Activated CD4-positive, alpha-beta T cell treated with anti-CD3 and anti-CD28 coated beads for 48 hours (primary cell): ENCODE measurements around the gene GRM7.

Experiments
- DNase-seq: peaks from one replicate; pipeline ENCODE4 v3.0.0-alpha.2; 2020

Gene GRM7

DNA sequence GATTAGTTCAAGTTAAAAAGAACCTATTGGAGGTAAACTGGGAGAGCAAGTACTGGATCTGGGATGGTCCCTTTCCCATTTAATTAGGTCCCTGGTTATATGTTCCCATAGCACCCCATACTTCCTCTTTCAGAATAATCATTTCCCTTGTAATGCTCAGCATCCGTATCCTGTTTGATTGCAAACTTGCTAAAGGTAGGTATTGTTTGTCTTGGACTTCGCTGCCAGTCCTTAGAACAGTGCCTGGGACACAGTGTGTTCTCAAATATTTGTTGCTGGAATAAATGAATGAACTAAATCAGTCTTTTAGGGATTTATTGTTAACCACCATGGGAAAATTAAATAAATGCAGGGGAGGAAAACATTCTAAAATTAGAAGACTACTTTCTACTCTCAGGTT is 299.8 kb downstream of the GRM7 start:
- DNase-seq = no peak

- DNase-seq = no peak
Observed at GRCh38 chr3:7166460-7166859, 305.5 kb downstream of the GRM7 start.

- DNase-seq = no peak
Observed at GRCh38 chr3:7171493-7171892, 310.6 kb downstream of the GRM7 start.

- DNase-seq = no peak
Observed at GRCh38 chr3:7172996-7173395, 312.1 kb downstream of the GRM7 start.

- no peak for DNase-seq
Observed at GRCh38 chr3:7188551-7188950, 327.6 kb downstream of the GRM7 start.

GRCh38 chr3:7190095-7190494 is 329.2 kb downstream of the GRM7 start:
- no peak for DNase-seq

DNA sequence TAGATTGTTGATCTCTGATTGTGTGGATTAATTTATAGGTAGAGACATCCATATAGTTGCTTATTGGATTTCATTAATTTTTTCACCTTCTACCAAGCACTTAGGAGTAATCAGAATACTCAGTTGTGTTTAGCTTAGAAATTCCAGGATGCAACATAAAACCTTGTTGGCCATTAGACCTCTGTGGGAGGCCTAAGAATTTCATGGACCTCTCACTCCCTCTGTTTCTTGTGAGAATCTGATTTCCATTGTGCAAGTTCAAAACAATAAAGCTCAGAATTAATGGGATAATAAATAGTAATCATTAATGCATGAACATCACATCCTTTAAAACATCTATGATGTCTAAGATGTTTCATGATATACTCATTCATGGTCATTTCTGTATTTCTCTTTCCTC is 332.4 kb downstream of the GRM7 start:
- DNase-seq = no peak

DNA sequence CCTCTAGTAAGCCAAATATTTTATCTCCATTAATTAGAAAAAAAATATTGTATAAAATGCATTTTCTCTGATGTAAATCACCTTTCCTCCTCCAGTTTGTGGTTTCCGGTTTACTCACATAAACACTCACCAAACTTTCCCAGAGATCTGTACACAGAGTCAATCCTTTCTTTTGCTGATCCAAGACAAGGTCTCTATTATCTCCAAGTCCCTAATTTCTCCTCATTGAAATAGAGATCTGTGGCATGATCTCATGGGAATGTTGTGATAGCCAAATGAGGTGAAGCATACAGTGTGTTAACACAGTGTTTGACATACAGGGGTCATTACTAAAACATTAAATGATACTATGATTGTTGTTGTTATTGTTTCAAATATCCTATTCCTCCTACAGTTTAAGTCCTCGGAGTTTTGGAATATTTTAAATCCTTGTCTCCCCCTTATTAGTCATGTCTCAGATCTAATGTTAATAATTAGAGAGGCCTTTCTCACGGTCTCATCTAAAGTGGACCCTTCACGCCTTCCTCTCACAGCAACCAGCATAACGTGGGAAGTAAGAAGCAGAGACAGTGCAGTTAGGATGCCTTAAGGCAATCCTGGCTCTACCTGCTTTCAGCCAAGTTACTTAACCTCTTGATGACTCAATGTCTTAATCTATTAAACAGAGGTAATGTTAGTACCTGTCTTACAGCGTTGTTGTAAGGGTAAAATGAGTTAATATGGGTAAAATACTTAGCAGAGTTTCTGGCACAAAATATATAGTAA is 333.3 kb downstream of the GRM7 start:
- no peak for DNase-seq

DNA sequence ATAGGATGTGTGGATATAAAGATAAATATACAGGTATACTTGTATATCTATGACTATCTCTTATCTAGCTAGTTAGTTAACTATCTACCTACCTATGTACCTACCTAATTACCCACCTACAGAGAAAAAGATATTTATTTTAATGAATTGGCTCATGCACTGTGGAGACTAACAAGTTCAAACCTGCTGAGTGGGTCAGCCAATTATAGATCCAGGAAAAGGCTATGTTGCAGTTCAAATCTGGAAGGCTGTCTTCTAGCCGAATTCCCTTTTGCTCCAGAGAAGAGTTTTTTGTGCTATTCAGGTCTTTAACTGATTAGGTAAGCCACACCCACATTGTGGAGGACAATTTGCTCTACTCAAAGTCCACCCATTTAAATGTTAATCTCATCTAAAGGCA is 335.0 kb downstream of the GRM7 start:
- DNase-seq = no peak

GRCh38 chr3:7201784-7202183 is 340.9 kb downstream of the GRM7 start:
- no peak for DNase-seq

DNA sequence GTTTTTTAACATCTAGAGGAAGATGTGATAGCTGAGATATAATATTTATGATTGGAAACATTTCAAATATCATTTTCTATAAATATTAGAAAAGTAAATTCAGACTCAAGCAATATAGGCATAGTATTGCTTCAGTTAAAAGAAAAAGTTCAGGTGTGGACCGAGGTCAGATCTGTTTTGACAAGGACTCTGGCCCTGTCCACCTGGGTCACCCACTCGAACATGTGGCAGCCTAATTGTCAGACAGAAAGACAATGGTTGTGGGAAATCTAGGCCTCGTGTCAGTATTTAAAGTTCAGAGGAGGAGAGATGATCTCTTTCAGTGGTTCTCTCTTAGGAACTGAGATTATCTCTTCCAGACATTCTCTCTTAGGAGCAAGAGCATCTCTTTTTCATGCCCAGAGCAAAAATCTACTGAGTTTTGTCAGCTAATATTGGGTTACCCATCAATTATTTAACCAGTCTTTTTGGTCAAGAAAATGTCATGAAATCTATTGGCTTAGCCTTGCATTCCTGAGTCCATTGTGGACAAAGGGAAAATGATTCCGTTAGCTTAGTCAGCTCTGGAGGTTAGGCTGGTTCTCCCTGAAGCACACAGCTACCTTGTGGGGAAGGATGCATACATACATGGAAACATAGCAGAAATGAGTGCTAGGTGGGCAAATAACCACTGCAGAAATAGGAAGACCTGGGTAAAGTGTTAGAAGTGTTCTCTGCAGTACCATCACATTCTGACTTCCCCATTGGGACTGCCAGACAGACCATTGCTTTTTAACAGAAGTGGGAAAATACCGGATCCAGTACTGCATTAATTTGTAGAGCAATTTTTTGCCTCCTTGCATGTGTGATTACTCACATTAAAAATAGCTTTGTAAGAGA is 343.3 kb downstream of the GRM7 start:
- no peak for DNase-seq

DNA sequence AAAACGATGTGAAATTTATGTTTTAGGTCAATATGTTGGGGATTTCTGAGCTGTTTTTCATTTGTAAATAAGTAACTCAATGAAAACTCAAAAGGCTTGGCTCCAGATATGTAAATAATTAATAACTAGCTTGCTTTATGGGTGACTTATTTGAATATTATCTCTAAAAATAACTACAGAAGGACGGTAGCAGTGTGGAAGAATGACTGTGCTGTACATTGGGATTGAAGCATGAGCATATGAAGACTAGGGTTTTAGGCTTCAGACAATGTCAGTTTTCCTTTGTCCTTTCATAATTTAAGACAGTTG is 343.9 kb downstream of the GRM7 start:
- DNase-seq = no peak

DNA sequence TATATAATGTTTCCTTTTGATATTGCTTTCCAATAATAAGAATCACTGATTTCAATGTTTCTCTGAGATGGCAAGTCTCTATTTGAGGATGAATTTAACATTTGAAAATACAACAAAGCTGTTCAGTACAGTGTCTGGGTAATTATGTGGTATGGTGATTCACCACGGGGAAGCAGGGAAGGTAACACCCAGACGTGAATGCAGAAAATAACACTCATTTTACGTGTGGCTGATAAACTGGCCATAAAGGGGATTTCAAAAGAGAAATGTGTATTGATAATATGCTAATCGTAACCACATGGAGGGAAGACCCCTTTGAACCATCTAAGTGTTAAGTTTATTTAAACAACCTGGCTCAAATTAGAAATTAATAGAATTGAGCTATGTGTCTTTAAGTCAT is 344.6 kb downstream of the GRM7 start:
- no peak for DNase-seq

DNA sequence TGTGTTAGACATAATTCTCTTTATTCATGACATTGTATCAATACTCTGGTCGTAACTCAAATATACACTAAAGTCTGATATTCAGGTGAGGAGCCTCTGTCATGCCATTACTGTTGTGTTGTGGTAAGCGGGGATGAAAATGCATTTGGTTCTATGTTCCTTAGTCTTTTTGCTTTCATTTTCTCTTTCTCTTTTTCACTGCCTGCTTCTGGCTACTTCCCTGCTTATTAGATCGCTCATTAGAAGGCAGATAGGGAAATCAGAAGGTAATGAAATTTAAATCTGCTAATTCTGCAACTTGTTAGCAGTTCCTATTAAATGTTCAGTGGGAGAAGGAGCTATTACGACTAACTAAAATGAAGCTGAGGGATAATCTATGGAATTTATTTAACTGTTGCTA is 345.0 kb downstream of the GRM7 start:
- no peak for DNase-seq

DNA sequence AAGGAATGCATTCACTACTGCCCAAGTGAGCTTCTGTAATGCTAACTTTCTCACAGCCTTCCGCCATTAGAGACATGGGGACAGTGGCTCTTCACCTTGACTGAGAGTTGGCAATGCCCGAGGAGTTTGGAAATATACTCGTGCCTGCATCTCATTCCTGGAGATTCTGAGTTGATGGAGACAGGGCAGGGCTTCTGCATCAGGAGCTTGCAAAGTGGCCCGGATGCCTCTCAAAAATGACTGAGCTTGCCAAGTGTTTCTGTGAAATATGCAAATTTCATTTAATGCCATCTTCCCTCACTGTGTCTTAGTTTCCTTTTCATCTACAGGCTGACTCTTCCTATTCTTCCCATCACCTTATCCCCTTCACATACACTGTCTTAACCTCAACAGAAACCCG is 346.2 kb downstream of the GRM7 start:
- no peak for DNase-seq

- no peak for DNase-seq
Observed at GRCh38 chr3:7207928-7208327, 347.0 kb downstream of the GRM7 start.

DNA sequence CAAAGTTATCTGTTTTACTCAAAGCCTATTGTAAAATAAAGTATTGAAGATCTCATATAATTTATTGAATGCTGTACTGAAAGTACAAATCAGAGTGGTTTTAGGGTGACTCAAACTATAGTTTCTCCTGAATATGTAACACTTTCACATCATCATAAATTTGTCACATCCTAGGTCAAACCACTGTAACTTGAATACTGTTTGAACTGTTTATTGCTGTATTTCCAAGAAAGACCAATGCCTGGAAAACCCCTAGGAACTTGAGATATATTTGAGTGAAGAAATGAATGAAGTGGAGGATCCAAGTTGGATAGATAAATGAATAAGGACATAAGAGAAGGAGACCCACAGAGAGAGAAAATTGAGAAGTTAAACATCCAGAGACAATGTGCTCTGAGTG is 348.2 kb downstream of the GRM7 start:
- DNase-seq = no peak

DNA sequence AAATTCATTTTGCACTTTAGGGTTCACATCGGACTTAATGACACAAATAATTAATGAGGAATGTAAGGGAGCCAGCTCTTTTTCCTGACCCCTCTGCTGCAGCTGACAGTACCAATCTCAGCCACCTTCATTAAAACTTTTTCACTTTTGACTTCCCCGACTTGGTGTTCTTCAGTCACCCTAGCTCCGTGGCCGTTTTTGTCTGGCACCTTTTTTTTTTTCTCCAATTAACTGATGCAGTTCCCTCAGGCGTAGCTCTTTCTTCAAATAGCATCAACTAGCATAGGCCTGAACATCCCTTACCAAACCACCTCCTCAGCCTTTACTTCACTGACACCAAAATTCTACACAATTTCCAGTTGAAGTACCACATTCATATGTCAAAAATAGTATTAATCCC is 350.8 kb downstream of the GRM7 start:
- no peak for DNase-seq

DNA sequence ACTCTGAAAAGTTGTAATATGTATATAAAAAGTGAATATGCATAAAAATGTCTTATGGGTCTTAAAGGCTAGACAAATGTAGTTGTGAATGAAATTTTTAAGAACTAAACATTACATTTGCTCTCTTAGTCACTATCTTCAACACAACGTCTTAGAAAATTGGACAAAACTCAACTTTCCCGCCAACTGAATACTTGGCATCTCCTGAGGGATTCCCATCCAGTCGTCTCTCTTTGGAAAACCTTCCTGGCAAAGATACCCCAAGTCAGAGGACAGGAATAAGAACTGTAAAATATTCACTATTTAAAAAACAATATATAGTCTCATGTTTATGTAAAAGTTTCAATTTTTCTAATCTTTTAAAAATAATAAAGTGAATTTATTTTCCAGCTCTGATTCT is 354.8 kb downstream of the GRM7 start:
- no peak for DNase-seq

GRCh38 chr3:7226393-7226792 is 365.5 kb downstream of the GRM7 start:
- DNase-seq = no peak

- no peak for DNase-seq
Observed at GRCh38 chr3:7238565-7239295, 377.8 kb downstream of the GRM7 start.

- DNase-seq = no peak
Observed at GRCh38 chr3:7241584-7242302, 380.8 kb downstream of the GRM7 start.

- no peak for DNase-seq
Observed at GRCh38 chr3:7242303-7242635, 381.4 kb downstream of the GRM7 start.
